WTC11 (cell line): Measurements from ENCODE around the gene RMI2. TPM values are rescaled to one million over a fixed set of nuclear protein-coding genes. Genes with fewer than 3 reads are reported as not detected.

Experiments
- ATAC-seq: fragments of 200-7000 bp; cut with Tn5 transposase; 2 replicates; pipeline ENCODE4 v1.10.0; 2021; ENCODE audit warnings: mild to moderate bottlenecking, moderate library complexity
- CTCF ChIA-PET: fragments of 300-600 bp; sonication (Branson Sonifier 250); formaldehyde crosslinking; loops from one replicate; lab custom pipeline; 2021; ENCODE audit warnings: antibody characterized with exemption; lab: Charles Lee
- POLR2A ChIA-PET: fragments of 350-600 bp; sonication (Branson Sonifier 250); formaldehyde crosslinking; loops from one replicate; lab custom pipeline; 2021; ENCODE audit warnings: antibody characterized with exemption; lab: Charles Lee
- DNase-seq: peaks from one replicate; pipeline ENCODE4 v3.0.0; 2021; ENCODE audit warnings: low spot score
- H3K27ac Mint-ChIP-seq: 2 replicates; pipeline ENCODE4 v1.8.0; 2021; ENCODE audit warnings: mixed read lengths
- H3K27me3 Mint-ChIP-seq: 2 replicates; pipeline ENCODE4 v1.8.0; 2021; ENCODE audit warnings: low read depth, mild to moderate bottlenecking, moderate library complexity, mixed read lengths
- H3K36me3 Mint-ChIP-seq: 2 replicates; pipeline ENCODE4 v1.8.0; 2021; ENCODE audit warnings: mixed read lengths
- H3K4me1 Mint-ChIP-seq: 2 replicates; pipeline ENCODE4 v1.8.0; 2022; ENCODE audit warnings: mixed read lengths
- H3K4me3 Mint-ChIP-seq: 2 replicates; pipeline ENCODE4 v1.8.0; 2021; ENCODE audit warnings: mild to moderate bottlenecking, moderate library complexity, mixed read lengths
- H3K9me3 Mint-ChIP-seq: 2 replicates; pipeline ENCODE4 v1.8.0; 2021; ENCODE audit warnings: mixed read lengths
- ATF1 ChIP-seq: sonication (generic); formaldehyde crosslinking; IDR thresholded peaks from 2 replicates; pipeline ENCODE4 v1.8.1; 2023; ENCODE audit warnings: mild to moderate bottlenecking, moderate library complexity, missing genetic modification reagents
- FOXJ3 ChIP-seq: sonication (generic); formaldehyde crosslinking; IDR thresholded peaks from 2 replicates; pipeline ENCODE4 v1.9.0; 2021; ENCODE audit warnings: missing genetic modification reagents, mild to moderate bottlenecking, borderline replicate concordance
- JUN ChIP-seq: sonication (generic); formaldehyde crosslinking; IDR thresholded peaks from 2 replicates; pipeline ENCODE4 v1.8.0; 2023; ENCODE audit warnings: mild to moderate bottlenecking, missing genetic modification reagents
- MXD4 ChIP-seq: fragments of 250-450 bp; sonication (Bioruptor Pico); IDR thresholded peaks from 2 replicates; pipeline ENCODE4 v1.8.0; 2021; ENCODE audit warnings: mild to moderate bottlenecking, moderate library complexity, borderline replicate concordance
- RELA ChIP-seq: sonication (generic); formaldehyde crosslinking; IDR thresholded peaks from 2 replicates; pipeline ENCODE4 v1.8.1; 2022; ENCODE audit warnings: missing genetic modification reagents, mild to moderate bottlenecking, borderline replicate concordance
- TCF7 ChIP-seq: sonication (generic); formaldehyde crosslinking; IDR thresholded peaks from 2 replicates; pipeline ENCODE4 v1.8.0; 2022; ENCODE audit warnings: mild to moderate bottlenecking, low read depth, missing genetic modification reagents, moderate library complexity
- TEAD1 ChIP-seq: sonication (generic); formaldehyde crosslinking; IDR thresholded peaks from 2 replicates; pipeline ENCODE4 v1.8.0; 2022; ENCODE audit warnings: mild to moderate bottlenecking, missing genetic modification reagents
- TEAD4 ChIP-seq: sonication (generic); formaldehyde crosslinking; IDR thresholded peaks from 2 replicates; pipeline ENCODE4 v1.8.0; 2022; ENCODE audit warnings: mild to moderate bottlenecking, missing genetic modification reagents
- ZBTB21 ChIP-seq: sonication (generic); formaldehyde crosslinking; IDR thresholded peaks from 2 replicates; pipeline ENCODE4 v1.8.1; 2023; ENCODE audit warnings: mild to moderate bottlenecking, missing genetic modification reagents, borderline replicate concordance
- total RNA-seq: library from RNA; stranded (reverse); gene quantifications from 3 replicates; pipeline ENCODE4 v1.2.3, GENCODE V29; 2021
- TF ChIP-seq, protein P1 (sequence below): fragments of 250-450 bp; sonication (Bioruptor Pico); IDR thresholded peaks from 2 replicates; pipeline ENCODE4 v1.8.0; 2021; ENCODE audit warnings: mild to moderate bottlenecking
- TF ChIP-seq, protein P2 (sequence below): sonication (generic); formaldehyde crosslinking; IDR thresholded peaks from 2 replicates; pipeline ENCODE4 v1.8.0; 2023; ENCODE audit warnings: mild to moderate bottlenecking, missing genetic modification reagents
- TF ChIP-seq, protein P3 (sequence below): sonication (generic); formaldehyde crosslinking; conservative IDR thresholded peaks from 2 replicates; pipeline ENCODE4 v1.8.1; 2023; ENCODE audit warnings: mild to moderate bottlenecking, low read depth, missing genetic modification reagents, moderate library complexity
- TF ChIP-seq, protein P4 (sequence below): fragments of 200-600 bp; IDR thresholded peaks from 2 replicates; pipeline ENCODE4 v1.8.0; 2022; ENCODE audit warnings: antibody characterized with exemption
- TF ChIP-seq, protein P5 (sequence below): sonication (generic); formaldehyde crosslinking; IDR thresholded peaks from 2 replicates; pipeline ENCODE4 v1.8.1; 2022; ENCODE audit warnings: mild to moderate bottlenecking, missing genetic modification reagents, moderate library complexity, borderline replicate concordance

RMI2 gene
- total RNA-seq, 1 experiment from 2014 or later, result 79.0 TPM

DNA sequence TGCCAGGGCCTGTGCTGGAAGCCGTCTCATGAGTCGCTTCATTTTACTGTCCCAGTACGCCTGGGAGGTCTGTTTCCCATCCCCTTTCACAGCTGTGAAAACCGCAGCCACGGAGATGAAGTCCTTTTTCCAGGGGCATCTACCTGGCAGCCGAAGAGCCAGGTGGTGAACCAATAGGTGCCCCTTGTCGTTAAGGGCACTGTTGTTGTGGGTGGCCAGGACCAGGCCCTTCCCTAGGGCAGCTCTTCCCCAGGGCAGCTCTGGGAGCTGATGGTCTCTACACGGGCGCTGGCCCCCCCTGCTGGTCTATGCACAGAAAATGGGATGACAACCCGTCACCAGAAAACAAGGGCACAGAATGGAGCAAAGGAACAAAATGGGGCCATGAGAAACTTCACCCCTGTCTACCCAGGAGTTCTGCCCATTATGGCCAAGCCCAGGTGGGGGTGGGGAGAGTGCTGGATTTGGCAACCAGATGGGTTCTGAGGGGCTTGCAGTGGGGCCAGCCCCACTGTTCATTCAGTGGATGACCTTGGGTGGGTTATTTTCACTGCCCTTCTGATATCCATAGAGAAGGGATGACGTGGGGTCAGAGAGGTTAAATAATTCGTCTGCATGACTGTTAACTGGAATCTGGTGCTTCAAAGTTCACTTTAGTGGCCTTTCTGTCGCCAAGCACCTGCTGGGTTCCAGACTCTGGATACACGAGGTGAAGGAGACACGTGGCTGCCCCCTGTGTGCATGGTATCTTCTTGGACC is 11.5 kb downstream of the RMI2 start:
- Mint-ChIP-seq H3K4me3 (no peak overlapping the region), H3K27ac (no peak overlapping the region), H3K9me3 (peaks cover 7% of the 10 kb centered on the region), H3K36me3 (peaks cover 21% of the 10 kb centered on the region), H3K4me1 (peaks cover 58% of the 10 kb centered on the region), H3K27me3 (no peaks in the 10 kb centered on the region)
- peak; percentile 80 for DNase-seq
- TF ChIP-seq, protein P1, sequence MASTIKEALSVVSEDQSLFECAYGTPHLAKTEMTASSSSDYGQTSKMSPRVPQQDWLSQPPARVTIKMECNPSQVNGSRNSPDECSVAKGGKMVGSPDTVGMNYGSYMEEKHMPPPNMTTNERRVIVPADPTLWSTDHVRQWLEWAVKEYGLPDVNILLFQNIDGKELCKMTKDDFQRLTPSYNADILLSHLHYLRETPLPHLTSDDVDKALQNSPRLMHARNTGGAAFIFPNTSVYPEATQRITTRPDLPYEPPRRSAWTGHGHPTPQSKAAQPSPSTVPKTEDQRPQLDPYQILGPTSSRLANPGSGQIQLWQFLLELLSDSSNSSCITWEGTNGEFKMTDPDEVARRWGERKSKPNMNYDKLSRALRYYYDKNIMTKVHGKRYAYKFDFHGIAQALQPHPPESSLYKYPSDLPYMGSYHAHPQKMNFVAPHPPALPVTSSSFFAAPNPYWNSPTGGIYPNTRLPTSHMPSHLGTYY (CRISPR knock-in tag), result no peak
- no peak for TF ChIP-seq ZBTB21 (CRISPR knock-in tag)
- TF ChIP-seq TCF7 (CRISPR knock-in tag), result no peak
- TF ChIP-seq, protein P2, sequence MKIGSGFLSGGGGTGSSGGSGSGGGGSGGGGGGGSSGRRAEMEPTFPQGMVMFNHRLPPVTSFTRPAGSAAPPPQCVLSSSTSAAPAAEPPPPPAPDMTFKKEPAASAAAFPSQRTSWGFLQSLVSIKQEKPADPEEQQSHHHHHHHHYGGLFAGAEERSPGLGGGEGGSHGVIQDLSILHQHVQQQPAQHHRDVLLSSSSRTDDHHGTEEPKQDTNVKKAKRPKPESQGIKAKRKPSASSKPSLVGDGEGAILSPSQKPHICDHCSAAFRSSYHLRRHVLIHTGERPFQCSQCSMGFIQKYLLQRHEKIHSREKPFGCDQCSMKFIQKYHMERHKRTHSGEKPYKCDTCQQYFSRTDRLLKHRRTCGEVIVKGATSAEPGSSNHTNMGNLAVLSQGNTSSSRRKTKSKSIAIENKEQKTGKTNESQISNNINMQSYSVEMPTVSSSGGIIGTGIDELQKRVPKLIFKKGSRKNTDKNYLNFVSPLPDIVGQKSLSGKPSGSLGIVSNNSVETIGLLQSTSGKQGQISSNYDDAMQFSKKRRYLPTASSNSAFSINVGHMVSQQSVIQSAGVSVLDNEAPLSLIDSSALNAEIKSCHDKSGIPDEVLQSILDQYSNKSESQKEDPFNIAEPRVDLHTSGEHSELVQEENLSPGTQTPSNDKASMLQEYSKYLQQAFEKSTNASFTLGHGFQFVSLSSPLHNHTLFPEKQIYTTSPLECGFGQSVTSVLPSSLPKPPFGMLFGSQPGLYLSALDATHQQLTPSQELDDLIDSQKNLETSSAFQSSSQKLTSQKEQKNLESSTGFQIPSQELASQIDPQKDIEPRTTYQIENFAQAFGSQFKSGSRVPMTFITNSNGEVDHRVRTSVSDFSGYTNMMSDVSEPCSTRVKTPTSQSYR (CRISPR knock-in tag), result no peak
- TF ChIP-seq, protein P3, sequence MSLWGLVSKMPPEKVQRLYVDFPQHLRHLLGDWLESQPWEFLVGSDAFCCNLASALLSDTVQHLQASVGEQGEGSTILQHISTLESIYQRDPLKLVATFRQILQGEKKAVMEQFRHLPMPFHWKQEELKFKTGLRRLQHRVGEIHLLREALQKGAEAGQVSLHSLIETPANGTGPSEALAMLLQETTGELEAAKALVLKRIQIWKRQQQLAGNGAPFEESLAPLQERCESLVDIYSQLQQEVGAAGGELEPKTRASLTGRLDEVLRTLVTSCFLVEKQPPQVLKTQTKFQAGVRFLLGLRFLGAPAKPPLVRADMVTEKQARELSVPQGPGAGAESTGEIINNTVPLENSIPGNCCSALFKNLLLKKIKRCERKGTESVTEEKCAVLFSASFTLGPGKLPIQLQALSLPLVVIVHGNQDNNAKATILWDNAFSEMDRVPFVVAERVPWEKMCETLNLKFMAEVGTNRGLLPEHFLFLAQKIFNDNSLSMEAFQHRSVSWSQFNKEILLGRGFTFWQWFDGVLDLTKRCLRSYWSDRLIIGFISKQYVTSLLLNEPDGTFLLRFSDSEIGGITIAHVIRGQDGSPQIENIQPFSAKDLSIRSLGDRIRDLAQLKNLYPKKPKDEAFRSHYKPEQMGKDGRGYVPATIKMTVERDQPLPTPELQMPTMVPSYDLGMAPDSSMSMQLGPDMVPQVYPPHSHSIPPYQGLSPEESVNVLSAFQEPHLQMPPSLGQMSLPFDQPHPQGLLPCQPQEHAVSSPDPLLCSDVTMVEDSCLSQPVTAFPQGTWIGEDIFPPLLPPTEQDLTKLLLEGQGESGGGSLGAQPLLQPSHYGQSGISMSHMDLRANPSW (CRISPR knock-in tag), result no peak
- TF ChIP-seq MXD4 (CRISPR knock-in tag), result no peak
- TF ChIP-seq, protein P4, sequence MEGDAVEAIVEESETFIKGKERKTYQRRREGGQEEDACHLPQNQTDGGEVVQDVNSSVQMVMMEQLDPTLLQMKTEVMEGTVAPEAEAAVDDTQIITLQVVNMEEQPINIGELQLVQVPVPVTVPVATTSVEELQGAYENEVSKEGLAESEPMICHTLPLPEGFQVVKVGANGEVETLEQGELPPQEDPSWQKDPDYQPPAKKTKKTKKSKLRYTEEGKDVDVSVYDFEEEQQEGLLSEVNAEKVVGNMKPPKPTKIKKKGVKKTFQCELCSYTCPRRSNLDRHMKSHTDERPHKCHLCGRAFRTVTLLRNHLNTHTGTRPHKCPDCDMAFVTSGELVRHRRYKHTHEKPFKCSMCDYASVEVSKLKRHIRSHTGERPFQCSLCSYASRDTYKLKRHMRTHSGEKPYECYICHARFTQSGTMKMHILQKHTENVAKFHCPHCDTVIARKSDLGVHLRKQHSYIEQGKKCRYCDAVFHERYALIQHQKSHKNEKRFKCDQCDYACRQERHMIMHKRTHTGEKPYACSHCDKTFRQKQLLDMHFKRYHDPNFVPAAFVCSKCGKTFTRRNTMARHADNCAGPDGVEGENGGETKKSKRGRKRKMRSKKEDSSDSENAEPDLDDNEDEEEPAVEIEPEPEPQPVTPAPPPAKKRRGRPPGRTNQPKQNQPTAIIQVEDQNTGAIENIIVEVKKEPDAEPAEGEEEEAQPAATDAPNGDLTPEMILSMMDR, result peak; percentile 38; the same call in 1 of the 2 replicates
- ChIA-PET POLR2A (interaction anchor here (1.0 to 1.5 kb wide), 3 partner anchors 16 to 100 kb away, joined by 3 to 13 read pairs (median 3); partner anchors contain the start of gene SOCS1), CTCF (interaction anchor here (0.6 to 4.8 kb wide), 43 partner anchors 9 to 668 kb away, joined by 3 to 104 read pairs (median 5); partner anchors contain the start of genes PRM2, PRM3, RMI2 and SOCS1)
- ATAC-seq, result peak; percentile 90

DNA sequence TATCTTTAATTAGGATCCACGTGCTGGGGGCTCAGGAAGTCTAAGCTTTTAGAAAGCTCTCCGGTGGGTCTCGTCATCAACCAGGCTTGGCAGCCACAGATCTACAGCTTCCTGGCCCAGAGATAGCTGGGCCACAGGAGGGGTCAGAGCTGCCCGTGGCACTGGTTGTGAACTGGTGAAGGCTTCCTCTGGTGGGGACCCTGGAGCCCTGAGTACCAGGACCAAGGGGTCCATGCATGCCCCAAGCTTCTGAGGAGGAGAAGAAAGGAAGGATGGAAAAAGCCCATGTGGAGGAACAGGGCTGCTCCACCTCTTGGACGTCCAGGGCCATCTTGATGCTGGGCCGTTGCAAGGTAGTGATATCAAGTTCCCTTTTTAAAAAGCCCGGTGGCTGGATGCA is 13.3 kb downstream of the RMI2 start:
- H3K4me1 Mint-ChIP-seq, result peaks cover 60% of the 10 kb centered on the region
- no peak overlapping the region for H3K27ac Mint-ChIP-seq
- TF ChIP-seq JUN (CRISPR knock-in tag) (no peak), TEAD1 (CRISPR knock-in tag) (no peak), ZBTB21 (CRISPR knock-in tag) (no peak), TCF7 (CRISPR knock-in tag) (no peak), TEAD4 (CRISPR knock-in tag) (no peak), ATF1 (CRISPR knock-in tag) (no peak), RELA (CRISPR knock-in tag) (no peak), FOXJ3 (no peak)
- TF ChIP-seq, protein P5, sequence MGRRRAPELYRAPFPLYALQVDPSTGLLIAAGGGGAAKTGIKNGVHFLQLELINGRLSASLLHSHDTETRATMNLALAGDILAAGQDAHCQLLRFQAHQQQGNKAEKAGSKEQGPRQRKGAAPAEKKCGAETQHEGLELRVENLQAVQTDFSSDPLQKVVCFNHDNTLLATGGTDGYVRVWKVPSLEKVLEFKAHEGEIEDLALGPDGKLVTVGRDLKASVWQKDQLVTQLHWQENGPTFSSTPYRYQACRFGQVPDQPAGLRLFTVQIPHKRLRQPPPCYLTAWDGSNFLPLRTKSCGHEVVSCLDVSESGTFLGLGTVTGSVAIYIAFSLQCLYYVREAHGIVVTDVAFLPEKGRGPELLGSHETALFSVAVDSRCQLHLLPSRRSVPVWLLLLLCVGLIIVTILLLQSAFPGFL, result no peak
- TF ChIP-seq, all 79 proteins: peak for 0
- POLR2A ChIA-PET, result interaction anchor here (0.7 to 1.1 kb wide), 3 partner anchors 103 to 120 kb away, joined by 3 to 4 read pairs (median 3); no protein-coding TSS in a partner anchor
- Mint-ChIP-seq H3K36me3 (peaks cover 5% of the 10 kb centered on the region), H3K4me3 (no peak overlapping the region), H3K9me3 (no peaks in the 10 kb centered on the region), H3K27me3 (no peaks in the 10 kb centered on the region)
- ATAC-seq (no peak), DNase-seq (no peak)
- CTCF ChIA-PET, result interaction anchor here (0.7 to 4.8 kb wide), 7 partner anchors 13 to 395 kb away, joined by 3 to 104 read pairs (median 4); partner anchors contain the start of gene SOCS1
